RKO (cell line): ENCODE results near the gene WNT1.

Source experiments
- DNase-seq: peaks from one replicate; pipeline ENCODE4 v3.0.0-alpha.2; 2016; ENCODE audit warnings: low spot score

WNT1 gene

GRCh38 chr12:48980953-48981756 is 3.0 kb downstream of the WNT1 start:
- DNase-seq = no peak

- DNase-seq = no peak
These were observed 3.6 kb downstream of the WNT1 start for GRCh38 chr12:48981757-48982157.

DNA sequence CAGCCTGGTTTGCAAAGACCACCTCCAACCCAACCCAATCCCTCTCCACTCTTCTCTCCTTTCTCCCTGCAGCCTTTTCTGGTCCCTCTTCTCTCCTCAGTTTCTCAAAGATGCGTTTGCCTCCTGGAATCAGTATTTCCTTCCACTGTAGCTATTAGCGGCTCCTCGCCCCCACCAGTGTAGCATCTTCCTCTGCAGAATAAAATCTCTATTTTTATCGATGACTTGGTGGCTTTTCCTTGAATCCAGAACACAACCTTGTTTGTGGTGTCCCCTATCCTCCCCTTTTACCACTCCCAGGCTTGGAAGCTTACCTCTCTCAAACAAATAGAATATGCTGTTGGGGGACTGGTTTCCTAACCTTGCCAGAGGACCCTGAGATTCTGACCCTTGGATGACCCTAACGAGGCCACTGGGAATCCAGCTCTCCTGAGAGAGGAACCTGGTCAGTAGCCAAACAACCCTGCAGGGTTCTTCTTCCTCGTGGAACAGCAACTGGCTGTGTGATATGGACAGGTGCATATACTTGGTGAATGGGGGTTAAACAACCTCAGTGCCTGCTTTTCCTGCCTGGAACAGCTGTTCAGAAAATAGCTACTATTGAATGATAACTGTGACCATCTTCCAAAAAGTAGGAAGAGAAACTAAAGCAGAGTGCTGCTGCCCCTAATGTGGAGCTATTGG is 4.4 kb downstream of the WNT1 start:
- no peak for DNase-seq

- DNase-seq = no peak
These were observed 7.4 kb downstream of the WNT1 start for GRCh38 chr12:48985475-48985897.

DNA sequence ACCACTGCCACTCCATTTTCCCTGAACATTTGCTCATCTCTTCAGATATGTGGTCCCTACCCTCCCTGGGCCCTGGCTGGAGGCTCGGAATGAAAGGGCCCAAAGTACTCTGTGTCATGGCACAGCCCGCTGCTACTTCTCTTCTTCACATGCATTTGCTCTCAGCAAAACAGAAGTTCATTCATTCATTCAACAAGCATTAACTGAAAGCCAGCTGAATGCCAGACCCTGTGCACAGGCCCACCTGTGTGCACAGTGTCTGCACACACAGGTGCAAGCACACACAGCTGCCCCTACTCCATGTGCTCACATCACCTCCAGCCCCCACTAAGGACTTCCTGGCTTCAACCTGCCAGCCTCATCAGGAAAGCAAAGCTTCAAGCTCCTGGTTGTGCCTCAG is 7.8 kb downstream of the WNT1 start:
- DNase-seq = no peak

GRCh38 chr12:48986720-48987291 is 8.7 kb downstream of the WNT1 start:
- no peak for DNase-seq

GRCh38 chr12:48988030-48988649 is 10.0 kb downstream of the WNT1 start:
- DNase-seq = peak; percentile 41

DNA sequence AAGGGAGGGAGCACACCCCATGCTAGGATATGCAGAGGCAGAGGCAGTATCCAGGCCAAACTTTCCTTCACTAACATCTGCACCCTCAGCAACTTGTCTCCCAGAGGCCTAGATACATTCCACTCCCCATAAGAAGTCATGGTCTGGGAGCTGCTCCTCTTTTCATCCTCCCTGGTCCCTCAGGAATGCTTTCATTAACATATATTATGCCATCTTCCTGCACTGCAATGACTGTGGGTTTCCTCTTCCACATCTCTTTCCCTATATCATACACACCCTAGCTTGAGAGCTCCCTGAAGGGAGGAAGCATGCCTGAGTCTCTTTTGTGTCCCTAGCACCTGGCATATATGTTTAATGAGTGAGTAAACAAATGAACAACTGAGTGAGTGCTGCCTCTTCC is 12.4 kb downstream of the WNT1 start:
- DNase-seq = no peak

DNA sequence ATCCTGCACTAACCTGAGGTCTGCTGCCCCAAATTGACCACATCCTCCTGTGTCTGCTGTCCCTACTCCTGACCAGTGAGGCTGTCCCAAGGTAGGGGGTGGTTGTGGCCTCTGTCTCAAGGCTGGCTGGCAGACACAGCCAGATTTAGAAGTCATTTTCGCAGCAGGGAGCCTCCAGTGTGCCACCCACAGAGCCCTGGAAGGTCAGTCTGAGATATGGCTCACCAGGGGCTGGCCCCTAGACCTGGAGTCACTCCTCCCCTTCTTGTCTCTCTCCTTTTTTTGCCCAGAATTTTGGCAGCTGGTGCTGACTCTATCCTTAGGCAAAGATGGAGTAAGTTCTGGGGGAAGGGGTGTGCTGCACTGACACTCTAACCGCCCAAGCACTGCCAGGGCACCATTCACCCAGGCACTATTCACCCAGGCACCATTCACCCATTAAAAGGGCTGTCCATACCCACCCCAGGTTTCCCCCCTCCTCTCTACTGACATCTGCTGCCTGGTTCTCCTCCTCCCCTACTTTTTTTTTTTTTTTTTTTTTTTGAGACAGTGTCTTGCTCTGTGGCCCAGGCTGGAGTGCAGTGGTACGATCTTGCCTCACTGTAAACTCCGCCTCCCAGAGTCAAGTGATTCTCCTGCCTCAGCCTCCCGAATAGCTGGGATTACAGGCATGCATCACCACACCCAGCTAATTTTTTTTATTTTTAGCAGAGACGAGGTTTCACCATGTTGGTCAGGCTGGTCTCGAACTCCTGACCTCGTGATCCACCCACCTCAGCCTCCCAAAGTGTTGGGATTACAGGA is 13.3 kb downstream of the WNT1 start:
- no peak for DNase-seq

- no peak for DNase-seq
These were observed 15.7 kb downstream of the WNT1 start for GRCh38 chr12:48993787-48994186.

GRCh38 chr12:48994224-48995085 is 16.3 kb downstream of the WNT1 start:
- DNase-seq = no peak

- peak; percentile 90 for DNase-seq
These were observed 17.2 kb downstream of the WNT1 start for GRCh38 chr12:48995086-48995879.

GRCh38 chr12:48996794-48997718 is 18.9 kb downstream of the WNT1 start:
- no peak for DNase-seq

GRCh38 chr12:48997719-48998496 is 19.8 kb downstream of the WNT1 start:
- no peak for DNase-seq

GRCh38 chr12:48998497-48999353 is 20.6 kb downstream of the WNT1 start:
- peak; percentile 34 for DNase-seq

- DNase-seq = peak; percentile 80
These were observed 21.4 kb downstream of the WNT1 start, which contains the start of gene DDN for GRCh38 chr12:48999371-49000131. Gene DDN (minus strand): TSS chr12:48999375. CDS start chr12:48999287, 88 bp downstream.
